Karpas-422 (cell line): ENCODE measurements around the gene DCLK2. TPM values are rescaled to one million over a fixed set of nuclear protein-coding genes. Genes with fewer than 3 reads are reported as not detected.

Experiments used
- DNase-seq: peaks from one replicate; pipeline ENCODE4 v3.0.0-alpha.2; 2015
- H2AFZ ChIP-seq: fragments of 200-600 bp; sonication (generic); 2 replicates; pipeline ENCODE4 v1.6.1; 2014; ENCODE audit warnings: antibody characterized with exemption, low read length, mixed read lengths
- H3K27ac ChIP-seq: fragments of 200-600 bp; sonication (generic); 2 replicates; pipeline ENCODE4 v1.5.1; 2014; ENCODE audit warnings: mild to moderate bottlenecking, low read length, moderate library complexity
- H3K27me3 ChIP-seq: fragments of 200-600 bp; sonication (generic); 2 replicates; pipeline ENCODE4 v1.6.1; 2014; ENCODE audit warnings: low read length, mixed read lengths
- H3K36me3 ChIP-seq: fragments of 200-600 bp; sonication (generic); 2 replicates; pipeline ENCODE4 v1.6.1; 2014; ENCODE audit warnings: low read length, mixed read lengths; ENCODE audit not compliant: insufficient read depth
- H3K4me1 ChIP-seq: fragments of 200-600 bp; sonication (generic); 2 replicates; pipeline ENCODE4 v1.6.1; 2014; ENCODE audit warnings: mild to moderate bottlenecking, low read length, mixed read lengths
- H3K4me2 ChIP-seq: fragments of 200-600 bp; sonication (generic); 2 replicates; pipeline ENCODE4 v1.6.1; 2014; ENCODE audit warnings: low read length, low read depth, mild to moderate bottlenecking; ENCODE audit not compliant: poor library complexity, severe bottlenecking
- H3K4me3 ChIP-seq: fragments of 200-600 bp; sonication (generic); 2 replicates; pipeline ENCODE4 v1.5.1; 2014; ENCODE audit warnings: mild to moderate bottlenecking, antibody characterized with exemption, low read length, mixed read lengths
- H3K79me2 ChIP-seq: fragments of 200-600 bp; sonication (generic); 2 replicates; pipeline ENCODE4 v1.6.1; 2014; ENCODE audit warnings: mild to moderate bottlenecking, low read length, mixed read lengths
- H3K9ac ChIP-seq: fragments of 200-600 bp; sonication (generic); 2 replicates; pipeline ENCODE4 v1.6.0; 2014; ENCODE audit warnings: low read length
- H3K9me2 ChIP-seq: fragments of 200-600 bp; sonication (generic), shearing (Covaris generic); replicated peaks from 2 replicates; pipeline ENCODE4 v1.6.0; 2014; ENCODE audit warnings: mild to moderate bottlenecking, low read length, moderate library complexity; ENCODE audit not compliant: insufficient read depth
- H3K9me3 ChIP-seq: fragments of 300-700, 200-600 bp; sonication (generic); 2 replicates; pipeline ENCODE4 v1.6.1; 2014; ENCODE audit warnings: low read length, mixed read lengths
- H4K20me1 ChIP-seq: fragments of 200-600 bp; sonication (generic); 2 replicates; pipeline ENCODE4 v1.6.1; 2014; ENCODE audit warnings: mild to moderate bottlenecking, antibody characterized with exemption, low read length, low read depth; ENCODE audit not compliant: insufficient read depth
- total RNA-seq: library from RNA; depleted of rRNA; stranded (reverse); fragments of >200 nt; shearing (Covaris generic); gene quantifications from 2 replicates; pipeline ENCODE4 v1.2.3, GENCODE V29; 2014; ENCODE audit warnings: low replicate concordance

Gene DCLK2
- total RNA-seq, 1 experiment from 2014 or later = not detected

DNA sequence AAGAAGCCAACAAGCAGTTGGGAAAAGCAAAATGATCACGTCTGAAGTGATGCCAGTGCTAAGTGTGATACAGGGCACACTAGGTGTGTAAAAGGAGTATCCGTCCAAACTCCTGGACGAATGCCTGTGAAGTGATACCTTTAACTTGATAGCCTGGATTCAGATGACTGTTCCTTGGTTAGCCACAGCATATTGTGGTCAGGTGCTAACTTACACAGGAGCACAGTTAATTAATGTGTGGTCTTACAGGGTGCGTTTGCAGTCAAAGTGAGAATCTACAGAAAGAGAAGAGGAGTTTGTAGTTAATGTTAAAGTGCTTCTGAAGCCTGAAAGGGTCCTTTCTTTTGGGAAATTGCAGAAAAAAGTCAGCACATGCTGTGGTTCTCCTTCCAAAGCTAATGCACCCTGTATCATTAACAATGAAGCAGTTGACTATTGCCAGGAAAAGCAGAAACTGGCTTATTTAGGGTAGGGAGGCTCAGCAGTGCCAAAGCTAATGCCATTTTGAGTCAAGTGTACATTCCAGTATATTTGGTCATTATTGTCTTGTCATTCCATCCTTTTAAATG is 61.1 kb downstream of the DCLK2 start:
- no peaks in the 10 kb centered on the region for H4K20me1 ChIP-seq
- H3K4me1 ChIP-seq = peaks cover 9% of the 10 kb centered on the region
- H2AFZ ChIP-seq = no peak overlapping the region
- no peak overlapping the region for H3K9ac ChIP-seq
- no peak for DNase-seq
- no peaks in the 10 kb centered on the region for H3K27me3 ChIP-seq
- no peaks in the 10 kb centered on the region for H3K9me3 ChIP-seq
- no peaks in the 10 kb centered on the region for H3K36me3 ChIP-seq
- H3K4me3 ChIP-seq = no peak overlapping the region
- H3K79me2 ChIP-seq = no peaks in the 10 kb centered on the region
- no peak overlapping the region for H3K27ac ChIP-seq
- no peaks in the 10 kb centered on the region for H3K9me2 ChIP-seq
- no peak overlapping the region for H3K4me2 ChIP-seq

- Histone ChIP-seq H3K9me3 (no peaks in the 10 kb centered on the region), H2AFZ (no peak overlapping the region), H3K79me2 (no peaks in the 10 kb centered on the region), H3K27ac (no peak overlapping the region), H3K9me2 (no peaks in the 10 kb centered on the region), H3K27me3 (no peaks in the 10 kb centered on the region), H3K9ac (no peak overlapping the region), H3K4me2 (no peak overlapping the region), H3K4me3 (no peak overlapping the region), H3K4me1 (peaks cover 1% of the 10 kb centered on the region), H3K36me3 (no peaks in the 10 kb centered on the region), H4K20me1 (no peaks in the 10 kb centered on the region)
- no peak for DNase-seq
Observed at GRCh38 chr4:150140774-150141400, 62.6 kb downstream of the DCLK2 start.

DNA sequence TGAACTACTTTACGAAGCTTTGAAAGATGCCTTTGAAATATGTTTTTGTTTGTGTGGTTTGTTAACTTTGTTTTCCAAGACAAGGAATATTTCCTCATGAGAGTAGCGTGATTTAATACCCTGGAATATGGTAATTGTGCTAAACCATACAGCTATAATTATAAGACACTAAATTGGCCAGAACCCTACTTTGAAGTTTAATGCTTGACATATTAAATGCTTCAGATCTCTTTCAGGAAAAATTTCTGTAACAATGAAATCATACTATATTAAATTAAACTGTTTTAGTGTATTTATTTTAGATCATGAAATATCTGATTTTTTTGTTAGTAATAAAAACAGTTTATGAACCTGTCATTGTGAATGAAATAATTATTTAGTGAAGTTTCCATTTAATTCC is 63.5 kb downstream of the DCLK2 start:
- Histone ChIP-seq H3K4me1 (no peaks in the 10 kb centered on the region), H2AFZ (no peak overlapping the region), H3K9ac (no peak overlapping the region), H3K36me3 (no peaks in the 10 kb centered on the region), H3K9me3 (no peaks in the 10 kb centered on the region), H3K27ac (no peak overlapping the region), H4K20me1 (no peaks in the 10 kb centered on the region), H3K27me3 (no peaks in the 10 kb centered on the region), H3K9me2 (no peaks in the 10 kb centered on the region), H3K4me3 (no peak overlapping the region), H3K4me2 (no peak overlapping the region), H3K79me2 (no peaks in the 10 kb centered on the region)
- DNase-seq = no peak

DNA sequence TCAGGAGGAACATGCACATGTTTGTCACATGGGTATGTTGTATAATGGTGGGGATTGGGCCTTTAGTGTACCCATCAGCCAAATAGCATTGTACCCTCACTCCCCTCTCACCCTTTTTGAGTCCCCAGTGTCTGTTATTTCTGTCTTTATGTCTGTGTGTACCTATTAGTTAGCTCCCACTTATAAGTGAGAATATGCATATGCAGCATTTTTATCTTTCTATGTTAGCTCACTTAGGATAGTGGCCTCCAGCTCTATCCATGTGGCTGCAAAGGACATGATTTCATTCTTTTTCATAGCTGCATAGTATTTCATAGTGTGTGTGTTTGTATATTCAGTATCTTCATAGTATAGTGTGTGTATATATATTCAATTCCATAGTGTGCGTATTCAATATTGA is 64.6 kb downstream of the DCLK2 start:
- Histone ChIP-seq H3K9ac (no peak overlapping the region), H3K9me3 (no peaks in the 10 kb centered on the region), H3K79me2 (no peaks in the 10 kb centered on the region), H3K27ac (no peak overlapping the region), H3K4me1 (no peaks in the 10 kb centered on the region), H2AFZ (no peak overlapping the region), H3K4me3 (no peak overlapping the region), H3K9me2 (no peaks in the 10 kb centered on the region), H4K20me1 (no peaks in the 10 kb centered on the region), H3K4me2 (no peak overlapping the region), H3K27me3 (no peaks in the 10 kb centered on the region), H3K36me3 (no peaks in the 10 kb centered on the region)
- DNase-seq = no peak

DNA sequence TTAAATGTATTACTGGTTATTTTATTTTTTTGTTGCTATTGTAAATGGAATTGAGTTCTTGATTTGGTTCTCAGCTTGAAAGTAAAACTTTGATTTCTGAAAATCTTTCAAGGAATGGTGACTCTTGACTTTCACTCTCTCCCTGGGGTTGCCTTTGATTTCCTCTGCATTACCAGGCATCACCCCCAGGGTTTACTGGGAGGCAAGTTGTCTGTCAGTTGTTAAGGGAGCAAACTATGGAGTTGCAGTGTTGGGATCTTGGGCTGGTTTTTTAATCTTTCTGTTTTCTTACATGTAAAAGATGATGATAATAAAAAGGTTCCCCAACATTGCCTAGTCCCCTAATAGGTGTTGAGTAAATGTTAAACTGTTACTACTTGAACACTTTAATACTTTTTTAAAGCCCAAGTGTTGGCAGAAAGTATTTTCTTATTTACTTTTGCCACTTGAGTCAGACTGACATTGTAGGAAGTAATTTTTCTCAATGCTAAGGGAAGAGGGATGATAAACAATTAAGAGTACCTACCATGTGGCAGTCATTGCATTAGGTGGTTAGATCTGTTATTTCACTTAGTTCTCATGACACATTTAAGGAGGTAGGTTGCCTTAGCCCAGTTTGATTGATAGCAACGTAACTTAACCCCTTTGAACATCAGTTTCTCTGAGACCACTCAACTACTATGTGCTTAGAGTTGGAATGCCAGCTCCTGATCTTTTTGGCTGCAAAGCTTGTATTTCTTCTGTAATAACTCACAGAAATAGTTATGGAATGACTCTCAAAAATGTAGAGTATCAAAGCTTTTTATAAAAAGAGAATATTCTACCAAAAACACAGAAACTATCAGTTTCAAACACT is 67.1 kb downstream of the DCLK2 start:
- H3K36me3 ChIP-seq = no peaks in the 10 kb centered on the region
- no peaks in the 10 kb centered on the region for H3K4me1 ChIP-seq
- no peaks in the 10 kb centered on the region for H4K20me1 ChIP-seq
- H3K79me2 ChIP-seq = no peaks in the 10 kb centered on the region
- DNase-seq = no peak
- no peaks in the 10 kb centered on the region for H3K9me3 ChIP-seq
- H3K9me2 ChIP-seq = no peaks in the 10 kb centered on the region
- H3K27ac ChIP-seq = no peak overlapping the region
- no peak overlapping the region for H2AFZ ChIP-seq
- H3K4me3 ChIP-seq = no peak overlapping the region
- H3K4me2 ChIP-seq = no peak overlapping the region
- H3K27me3 ChIP-seq = no peaks in the 10 kb centered on the region
- H3K9ac ChIP-seq = no peak overlapping the region

- H3K27ac ChIP-seq = no peak overlapping the region
Observed at GRCh38 chr4:150145946-150146340, 67.7 kb downstream of the DCLK2 start.

DNA sequence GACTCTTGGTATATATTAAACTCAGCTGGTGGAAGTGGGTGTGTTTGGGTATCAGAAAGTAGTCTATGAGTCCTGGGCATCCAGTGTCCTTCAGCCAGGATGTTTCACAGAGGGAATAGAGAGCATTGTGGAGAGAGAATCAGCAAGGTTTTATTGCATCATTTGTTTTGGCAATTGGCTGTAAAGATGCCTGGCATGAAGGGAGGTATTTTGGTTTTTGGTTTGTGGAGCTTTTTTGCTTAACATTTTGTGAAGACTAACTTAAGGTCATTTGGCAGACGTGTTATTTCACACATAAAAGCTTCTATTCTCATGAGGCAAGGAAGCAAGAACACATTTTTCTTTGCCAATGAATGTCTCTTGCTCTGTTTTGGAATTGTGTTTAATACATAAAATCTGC is 71.1 kb downstream of the DCLK2 start:
- Histone ChIP-seq H3K4me2 (no peak overlapping the region), H3K27me3 (no peaks in the 10 kb centered on the region), H3K4me1 (no peaks in the 10 kb centered on the region), H3K27ac (no peak overlapping the region), H3K9ac (no peak overlapping the region), H4K20me1 (no peaks in the 10 kb centered on the region), H3K79me2 (no peaks in the 10 kb centered on the region), H3K9me3 (no peaks in the 10 kb centered on the region), H3K4me3 (no peak overlapping the region), H3K9me2 (no peaks in the 10 kb centered on the region), H2AFZ (no peak overlapping the region), H3K36me3 (no peaks in the 10 kb centered on the region)
- DNase-seq = no peak

More at GRCh38 chr4:150145946-150146340, 67.7 kb downstream of the DCLK2 start:
- no peaks in the 10 kb centered on the region for H3K4me1 ChIP-seq
- H3K79me2 ChIP-seq = no peaks in the 10 kb centered on the region
- H3K9me3 ChIP-seq = no peaks in the 10 kb centered on the region
- H2AFZ ChIP-seq = no peak overlapping the region
- H4K20me1 ChIP-seq = no peaks in the 10 kb centered on the region
- H3K9ac ChIP-seq = no peak overlapping the region
- no peaks in the 10 kb centered on the region for H3K9me2 ChIP-seq
- no peak overlapping the region for H3K4me2 ChIP-seq
- no peak overlapping the region for H3K4me3 ChIP-seq
- no peaks in the 10 kb centered on the region for H3K36me3 ChIP-seq
- no peak for DNase-seq
- H3K27me3 ChIP-seq = no peaks in the 10 kb centered on the region

DNA sequence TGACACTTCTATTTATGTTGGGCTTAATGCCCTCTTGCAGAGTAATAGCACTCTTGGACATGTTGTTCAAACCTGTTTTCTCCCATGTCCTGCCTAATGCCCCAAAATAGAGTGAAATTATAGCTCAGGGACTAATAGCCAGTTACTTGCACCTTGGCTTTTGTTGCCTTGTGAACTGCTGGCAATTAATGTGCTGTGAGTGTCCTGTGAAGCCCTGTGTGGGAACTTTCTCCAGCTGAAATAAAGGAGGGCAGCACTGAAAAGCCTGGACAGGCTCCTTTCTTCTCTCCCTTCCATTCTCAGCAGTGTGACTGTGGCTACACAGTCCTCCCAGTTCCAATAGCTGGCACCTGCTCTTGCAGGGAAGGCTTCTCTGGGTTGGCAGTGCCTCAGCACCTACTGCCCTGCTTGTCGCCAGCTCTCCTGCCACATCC is 72.4 kb downstream of the DCLK2 start:
- Histone ChIP-seq H3K9me3 (no peaks in the 10 kb centered on the region), H3K36me3 (no peaks in the 10 kb centered on the region), H3K4me3 (no peak overlapping the region), H4K20me1 (no peaks in the 10 kb centered on the region), H3K4me2 (no peak overlapping the region), H3K27ac (no peak overlapping the region), H2AFZ (no peak overlapping the region), H3K4me1 (no peaks in the 10 kb centered on the region), H3K9ac (no peak overlapping the region), H3K79me2 (no peaks in the 10 kb centered on the region), H3K9me2 (no peaks in the 10 kb centered on the region), H3K27me3 (no peaks in the 10 kb centered on the region)
- DNase-seq = no peak
